DOHH2 (cell line): ENCODE results near the gene ST6GALNAC6.

Source experiments
- H3F3A ChIP-seq: fragments of 200-600 bp; sonication (generic), shearing (Covaris generic); 2 replicates; pipeline ENCODE4 v1.6.0; 2016; ENCODE audit warnings: antibody characterized with exemption, mild to moderate bottlenecking; ENCODE audit not compliant: control insufficient read depth, insufficient read depth
- H3K27ac ChIP-seq: fragments of 200-600 bp; sonication (generic); 2 replicates; pipeline ENCODE4 v1.5.1; 2014; ENCODE audit warnings: low read depth, mild to moderate bottlenecking, low read length, moderate library complexity
- H3K27me3 ChIP-seq: fragments of 200-600 bp; sonication (generic); 2 replicates; pipeline ENCODE4 v1.6.1; 2014; ENCODE audit warnings: mild to moderate bottlenecking, low read length, mixed read lengths; ENCODE audit not compliant: control insufficient read depth
- H3K36me3 ChIP-seq: fragments of 200-600 bp; sonication (generic); 2 replicates; pipeline ENCODE4 v1.6.1; 2014; ENCODE audit warnings: mild to moderate bottlenecking, low read length, moderate library complexity, mixed read lengths; ENCODE audit not compliant: control insufficient read depth
- H3K4me1 ChIP-seq: fragments of 200-600 bp; sonication (generic); 2 replicates; pipeline ENCODE4 v1.6.1; 2014; ENCODE audit warnings: mild to moderate bottlenecking, low read length, mixed read lengths; ENCODE audit not compliant: control insufficient read depth
- H3K4me2 ChIP-seq: fragments of 200-600 bp; sonication (generic); 2 replicates; pipeline ENCODE4 v1.6.0; 2014; ENCODE audit warnings: mild to moderate bottlenecking, low read length, moderate library complexity
- H3K4me3 ChIP-seq: fragments of 200-600 bp; sonication (generic); 2 replicates; pipeline ENCODE4 v1.5.1; 2014; ENCODE audit warnings: mild to moderate bottlenecking, low read length, mixed read lengths
- H3K79me2 ChIP-seq: fragments of 200-600 bp; sonication (generic); 2 replicates; pipeline ENCODE4 v1.6.1; 2014; ENCODE audit warnings: mild to moderate bottlenecking, low read length, mixed read lengths; ENCODE audit not compliant: control insufficient read depth
- H3K9me2 ChIP-seq: fragments of 200-600 bp; sonication (generic); replicated peaks from 2 replicates; pipeline ENCODE4 v1.6.1; 2014; ENCODE audit warnings: mild to moderate bottlenecking, low read length, mixed read lengths; ENCODE audit not compliant: control insufficient read depth
- H3K9me3 ChIP-seq: fragments of 200-600 bp; sonication (generic); 2 replicates; pipeline ENCODE4 v1.6.1; 2014; ENCODE audit warnings: antibody characterized with exemption, low read length, mixed read lengths; ENCODE audit not compliant: control insufficient read depth, insufficient read depth
- H4K20me1 ChIP-seq: fragments of 200-600 bp; sonication (generic); 2 replicates; pipeline ENCODE4 v1.6.0; 2014; ENCODE audit warnings: low read depth, mild to moderate bottlenecking, antibody characterized with exemption, low read length, moderate library complexity; ENCODE audit not compliant: control insufficient read depth, insufficient read depth
- EZH2phosphoT487 ChIP-seq: fragments of 200-600 bp; sonication (generic); IDR thresholded peaks from 2 replicates; pipeline ENCODE4 v1.6.1; 2017; ENCODE audit warnings: borderline replicate concordance, mild to moderate bottlenecking, antibody characterized with exemption, low read length, moderate library complexity, mixed read lengths
- TF ChIP-seq, protein P1 (sequence below): fragments of 200-600 bp; sonication (generic); IDR thresholded peaks from one replicate; pipeline ENCODE4 v1.5.1; 2014; ENCODE audit warnings: antibody characterized with exemption, mild to moderate bottlenecking, low read depth, low read length; ENCODE audit not compliant: poor library complexity, severe bottlenecking

The ST6GALNAC6 gene

DNA sequence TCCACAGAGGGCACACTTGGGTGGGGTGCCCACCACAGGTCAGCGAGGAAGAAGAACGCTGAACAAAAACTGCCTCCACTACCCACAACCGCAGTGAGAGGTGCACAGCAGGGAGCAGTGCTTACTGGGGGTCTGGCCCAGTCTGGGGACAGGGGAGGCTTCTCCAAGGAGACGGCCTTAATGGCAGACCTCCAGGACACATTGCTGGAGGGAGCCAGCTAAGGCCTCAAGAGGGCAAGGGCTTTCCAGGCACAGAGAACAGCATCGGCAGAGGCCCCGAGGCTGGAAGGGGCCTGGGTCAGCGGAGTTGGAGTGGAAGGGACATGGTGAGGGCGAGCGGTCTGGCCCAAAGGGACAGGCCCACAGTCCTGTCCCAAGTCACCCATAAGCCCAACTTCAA lies 46.5 kb upstream of the ST6GALNAC6 start:
- Histone ChIP-seq H4K20me1 (peaks cover 4% of the 10 kb centered on the region; the same call in 1 of the 2 replicates), H3K9me2 (no peaks in the 10 kb centered on the region), H3K79me2 (peaks cover 45% of the 10 kb centered on the region), H3K36me3 (peaks cover 92% of the 10 kb centered on the region), H3K4me1 (peaks cover 56% of the 10 kb centered on the region), H3K9me3 (no peaks in the 10 kb centered on the region), H3K4me3 (no peak overlapping the region), H3K4me2 (no peak overlapping the region), H3F3A (peaks cover 4% of the 10 kb centered on the region), H3K27me3 (no peaks in the 10 kb centered on the region), H3K27ac (no peak overlapping the region)
- no peak for TF ChIP-seq EZH2phosphoT487
- TF ChIP-seq, protein P1, sequence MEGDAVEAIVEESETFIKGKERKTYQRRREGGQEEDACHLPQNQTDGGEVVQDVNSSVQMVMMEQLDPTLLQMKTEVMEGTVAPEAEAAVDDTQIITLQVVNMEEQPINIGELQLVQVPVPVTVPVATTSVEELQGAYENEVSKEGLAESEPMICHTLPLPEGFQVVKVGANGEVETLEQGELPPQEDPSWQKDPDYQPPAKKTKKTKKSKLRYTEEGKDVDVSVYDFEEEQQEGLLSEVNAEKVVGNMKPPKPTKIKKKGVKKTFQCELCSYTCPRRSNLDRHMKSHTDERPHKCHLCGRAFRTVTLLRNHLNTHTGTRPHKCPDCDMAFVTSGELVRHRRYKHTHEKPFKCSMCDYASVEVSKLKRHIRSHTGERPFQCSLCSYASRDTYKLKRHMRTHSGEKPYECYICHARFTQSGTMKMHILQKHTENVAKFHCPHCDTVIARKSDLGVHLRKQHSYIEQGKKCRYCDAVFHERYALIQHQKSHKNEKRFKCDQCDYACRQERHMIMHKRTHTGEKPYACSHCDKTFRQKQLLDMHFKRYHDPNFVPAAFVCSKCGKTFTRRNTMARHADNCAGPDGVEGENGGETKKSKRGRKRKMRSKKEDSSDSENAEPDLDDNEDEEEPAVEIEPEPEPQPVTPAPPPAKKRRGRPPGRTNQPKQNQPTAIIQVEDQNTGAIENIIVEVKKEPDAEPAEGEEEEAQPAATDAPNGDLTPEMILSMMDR: no peak

DNA sequence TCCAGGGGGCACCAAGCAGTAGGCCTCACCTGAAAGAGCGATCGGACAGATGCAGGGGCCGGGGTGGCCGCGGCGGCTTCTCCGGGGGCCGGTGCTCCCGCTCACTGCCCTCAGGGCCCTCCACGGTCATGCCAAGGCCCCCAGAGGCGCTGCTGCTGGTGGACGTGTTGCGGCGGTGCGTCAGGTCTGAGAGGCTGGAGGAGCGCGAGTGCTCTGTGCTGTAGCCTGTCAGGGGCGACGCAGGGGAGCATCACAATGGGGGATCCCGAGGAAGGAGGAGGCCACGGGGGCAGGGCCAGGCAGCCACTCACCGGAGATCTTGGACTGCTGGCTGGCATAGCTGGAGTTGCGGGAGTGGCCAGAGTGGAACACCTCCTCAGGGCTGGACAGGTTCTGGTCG lies 45.9 kb upstream of the ST6GALNAC6 start:
- peaks cover 9% of the 10 kb centered on the region for H3F3A ChIP-seq
- H3K9me3 ChIP-seq: no peaks in the 10 kb centered on the region
- peaks cover 4% of the 10 kb centered on the region; the same call in 1 of the 2 replicates for H4K20me1 ChIP-seq
- H3K4me1 ChIP-seq: peaks cover 55% of the 10 kb centered on the region
- H3K27ac ChIP-seq: no peak overlapping the region
- H3K36me3 ChIP-seq: peaks cover 92% of the 10 kb centered on the region
- no peak overlapping the region for H3K4me3 ChIP-seq
- no peak overlapping the region for H3K4me2 ChIP-seq
- H3K27me3 ChIP-seq: no peaks in the 10 kb centered on the region
- no peaks in the 10 kb centered on the region for H3K9me2 ChIP-seq
- peaks cover 39% of the 10 kb centered on the region for H3K79me2 ChIP-seq
- TF ChIP-seq, protein P1: no peak
- TF ChIP-seq EZH2phosphoT487: no peak

DNA sequence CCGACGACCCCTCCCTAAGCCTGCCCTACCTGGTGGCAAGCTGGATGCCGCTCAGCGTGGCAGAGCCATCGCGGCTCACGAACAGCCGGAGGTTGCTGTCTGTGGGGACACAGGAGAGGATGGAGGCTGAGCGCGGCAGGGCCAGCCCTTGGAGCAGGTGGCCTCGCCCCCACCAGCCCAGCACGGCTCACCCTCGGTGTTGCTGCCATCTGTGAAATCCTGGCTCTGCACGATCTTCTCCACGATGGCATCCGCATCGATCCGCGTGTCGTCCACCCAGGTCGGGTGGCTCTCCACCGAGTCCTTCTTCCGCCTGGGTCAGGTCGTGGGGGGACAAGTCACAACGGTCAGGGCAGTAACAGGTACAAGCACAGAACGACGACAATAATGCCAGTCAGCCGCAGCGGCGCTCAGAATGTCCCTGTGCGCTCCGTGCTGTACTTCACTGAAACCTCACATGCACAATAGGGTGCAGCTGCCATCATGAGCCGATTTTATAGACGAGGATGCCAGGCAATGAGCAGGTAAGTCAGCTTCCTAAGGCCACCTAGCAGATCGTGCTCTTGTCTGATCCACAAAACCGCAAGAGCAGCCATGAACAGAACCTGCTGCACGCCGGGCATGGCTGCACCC lies 45.3 kb upstream of the ST6GALNAC6 start:
- no peak overlapping the region for H3K27ac ChIP-seq

More for the DNA sequence above, 45.3 kb upstream of the ST6GALNAC6 start:
- peaks cover 50% of the 10 kb centered on the region for H3K4me1 ChIP-seq
- peaks cover 4% of the 10 kb centered on the region; the same call in 1 of the 2 replicates for H4K20me1 ChIP-seq
- peaks cover 91% of the 10 kb centered on the region for H3K36me3 ChIP-seq
- H3K9me3 ChIP-seq: no peaks in the 10 kb centered on the region
- no peaks in the 10 kb centered on the region for H3K27me3 ChIP-seq
- H3K9me2 ChIP-seq: no peaks in the 10 kb centered on the region
- peaks cover 32% of the 10 kb centered on the region for H3K79me2 ChIP-seq
- peaks cover 15% of the 10 kb centered on the region for H3F3A ChIP-seq
- TF ChIP-seq, protein P1: no peak
- no peak for TF ChIP-seq EZH2phosphoT487
- H3K4me3 ChIP-seq: no peak overlapping the region
- no peak overlapping the region for H3K4me2 ChIP-seq
